MM.1S (cell line): ENCODE data around the gene MCM9.

Experiments
- DNase-seq: peaks from one replicate; pipeline ENCODE4 v3.0.0-alpha.2; 2015
- H2AFZ ChIP-seq: fragments of 300-600 bp; sonication (generic); 2 replicates; pipeline ENCODE4 v1.6.0; 2016; ENCODE audit warnings: antibody characterized with exemption, low read length
- H3F3A ChIP-seq: fragments of 300-600 bp; sonication (generic); 2 replicates; pipeline ENCODE4 v1.6.1; 2016; ENCODE audit warnings: mild to moderate bottlenecking, antibody characterized with exemption, low read length, moderate library complexity, mixed read lengths; ENCODE audit not compliant: insufficient read depth
- H3K27ac ChIP-seq: fragments of 300-600 bp; sonication (generic); 2 replicates; pipeline ENCODE4 v1.5.1; 2016; ENCODE audit warnings: mild to moderate bottlenecking, low read length
- H3K27me3 ChIP-seq: fragments of 300-600 bp; sonication (generic); replicated peaks from 2 replicates; pipeline ENCODE4 v1.6.0; 2016; ENCODE audit warnings: low read length; ENCODE audit not compliant: insufficient read depth
- H3K36me3 ChIP-seq: fragments of 300-600 bp; sonication (generic); replicated peaks from 2 replicates; pipeline ENCODE4 v1.6.1; 2016; ENCODE audit warnings: mild to moderate bottlenecking, low read length, mixed read lengths; ENCODE audit not compliant: insufficient read depth
- H3K4me1 ChIP-seq: fragments of 300-600 bp; sonication (generic); 2 replicates; pipeline ENCODE4 v1.6.1; 2016; ENCODE audit warnings: low read length, mixed read lengths
- H3K4me2 ChIP-seq: fragments of 300-600 bp; sonication (generic); 2 replicates; pipeline ENCODE4 v1.6.0; 2016; ENCODE audit warnings: low read depth, low read length
- H3K4me3 ChIP-seq: fragments of 300-600 bp; sonication (generic); 2 replicates; pipeline ENCODE4 v1.5.1; 2016; ENCODE audit warnings: low read length, mixed read lengths
- H3K79me2 ChIP-seq: fragments of 300-600 bp; sonication (generic); 2 replicates; pipeline ENCODE4 v1.6.1; 2016; ENCODE audit warnings: mixed run types, low read length, mixed read lengths
- H3K9ac ChIP-seq: fragments of 300-600 bp; sonication (generic); 2 replicates; pipeline ENCODE4 v1.6.1; 2016; ENCODE audit warnings: low read length, mixed read lengths
- H3K9me2 ChIP-seq: fragments of 300-600 bp; sonication (generic); replicated peaks from 2 replicates; pipeline ENCODE4 v1.6.1; 2016; ENCODE audit warnings: mild to moderate bottlenecking, low read length, mixed read lengths; ENCODE audit not compliant: insufficient read depth
- H3K9me3 ChIP-seq: fragments of 300-600 bp; sonication (generic); replicated peaks from 2 replicates; pipeline ENCODE4 v1.6.1; 2016; ENCODE audit warnings: mild to moderate bottlenecking, low read length, mixed read lengths; ENCODE audit not compliant: insufficient read depth
- H4K20me1 ChIP-seq: fragments of 300-600 bp; sonication (generic); 2 replicates; pipeline ENCODE4 v1.6.1; 2016; ENCODE audit warnings: mild to moderate bottlenecking, low read length, moderate library complexity, mixed read lengths; ENCODE audit not compliant: insufficient read depth
- CTCF ChIP-seq: fragments of 300-600 bp; sonication (generic); IDR thresholded peaks from 2 replicates; pipeline ENCODE4 v1.5.1; 2016; ENCODE audit warnings: antibody characterized with exemption, low read length, mixed read lengths
- EZH2 ChIP-seq: fragments of 300-600 bp; sonication (generic); optimal IDR thresholded peaks from 2 replicates; pipeline ENCODE3; 2017; ENCODE audit warnings: low read depth, mild to moderate bottlenecking, antibody characterized with exemption, low read length, mixed read lengths
- EZH2phosphoT487 ChIP-seq: fragments of 300-600 bp; sonication (generic); IDR thresholded peaks from 2 replicates; pipeline ENCODE4 v1.6.1; 2018; ENCODE audit warnings: antibody characterized with exemption, low read length

The MCM9 gene

DNA sequence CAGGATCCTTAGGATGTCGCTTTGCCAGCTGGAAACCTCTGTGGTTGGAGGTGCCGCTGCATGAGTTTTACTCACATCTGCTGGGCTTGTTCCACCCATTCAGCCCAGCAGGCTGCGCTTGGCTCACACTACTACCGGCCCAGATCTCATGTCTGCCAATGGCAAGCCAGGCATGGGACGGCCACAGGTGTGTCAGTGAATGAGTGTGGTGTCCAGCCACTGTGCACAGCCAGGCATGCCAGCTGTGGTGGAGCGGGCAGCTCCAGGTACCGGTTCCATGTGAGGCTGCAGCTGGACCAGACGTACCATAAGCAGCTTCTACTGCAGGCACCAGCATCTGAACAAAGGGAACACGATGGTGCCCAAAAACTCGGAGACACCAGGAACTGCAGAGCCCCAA lies 74.1 kb downstream of the MCM9 start:
- no peaks in the 10 kb centered on the region for H4K20me1 ChIP-seq
- H3K9ac ChIP-seq = no peak overlapping the region
- no peak overlapping the region for H3K27ac ChIP-seq
- no peaks in the 10 kb centered on the region for H3K4me1 ChIP-seq
- H2AFZ ChIP-seq = no peak overlapping the region
- H3K36me3 ChIP-seq = no peaks in the 10 kb centered on the region
- H3K9me2 ChIP-seq = no peaks in the 10 kb centered on the region
- H3K79me2 ChIP-seq = no peaks in the 10 kb centered on the region
- H3K9me3 ChIP-seq = no peaks in the 10 kb centered on the region
- no peak overlapping the region for H3K4me2 ChIP-seq
- no peak for DNase-seq
- no peak overlapping the region for H3K4me3 ChIP-seq
- no peaks in the 10 kb centered on the region for H3K27me3 ChIP-seq
- TF ChIP-seq EZH2 = no peak
- H3F3A ChIP-seq = no peaks in the 10 kb centered on the region

DNA sequence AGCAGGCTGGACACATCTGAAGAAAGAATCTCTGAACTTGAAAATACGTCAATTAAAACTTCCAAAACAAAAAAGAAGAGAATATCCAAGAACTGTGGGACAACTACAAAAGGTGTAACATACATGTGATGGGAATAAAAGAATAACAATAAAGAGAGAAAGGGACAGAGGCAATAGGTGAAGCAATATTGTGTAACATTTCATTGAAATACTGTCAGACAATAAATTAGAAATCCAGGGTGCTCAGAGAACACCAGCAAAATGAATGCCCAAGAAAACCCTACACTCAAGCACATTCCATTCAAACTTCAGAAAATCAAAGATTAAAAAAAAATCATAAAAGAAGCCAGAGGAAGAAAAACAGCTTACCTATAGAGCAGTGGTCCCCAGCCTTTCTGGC lies 74.6 kb downstream of the MCM9 start:
- no peaks in the 10 kb centered on the region for H3K9me2 ChIP-seq
- H3K27ac ChIP-seq = no peak overlapping the region
- no peaks in the 10 kb centered on the region for H3K36me3 ChIP-seq
- H4K20me1 ChIP-seq = no peaks in the 10 kb centered on the region
- no peak for TF ChIP-seq EZH2phosphoT487
- no peak for TF ChIP-seq CTCF
- no peak for TF ChIP-seq EZH2
- no peaks in the 10 kb centered on the region for H3K79me2 ChIP-seq
- no peak overlapping the region for H3K4me2 ChIP-seq
- no peak for DNase-seq
- H3K4me1 ChIP-seq = no peaks in the 10 kb centered on the region
- no peaks in the 10 kb centered on the region for H3K9me3 ChIP-seq
- no peaks in the 10 kb centered on the region for H3F3A ChIP-seq
- no peak overlapping the region for H2AFZ ChIP-seq
- no peak overlapping the region for H3K9ac ChIP-seq
- no peaks in the 10 kb centered on the region for H3K27me3 ChIP-seq
- H3K4me3 ChIP-seq = no peak overlapping the region

DNA sequence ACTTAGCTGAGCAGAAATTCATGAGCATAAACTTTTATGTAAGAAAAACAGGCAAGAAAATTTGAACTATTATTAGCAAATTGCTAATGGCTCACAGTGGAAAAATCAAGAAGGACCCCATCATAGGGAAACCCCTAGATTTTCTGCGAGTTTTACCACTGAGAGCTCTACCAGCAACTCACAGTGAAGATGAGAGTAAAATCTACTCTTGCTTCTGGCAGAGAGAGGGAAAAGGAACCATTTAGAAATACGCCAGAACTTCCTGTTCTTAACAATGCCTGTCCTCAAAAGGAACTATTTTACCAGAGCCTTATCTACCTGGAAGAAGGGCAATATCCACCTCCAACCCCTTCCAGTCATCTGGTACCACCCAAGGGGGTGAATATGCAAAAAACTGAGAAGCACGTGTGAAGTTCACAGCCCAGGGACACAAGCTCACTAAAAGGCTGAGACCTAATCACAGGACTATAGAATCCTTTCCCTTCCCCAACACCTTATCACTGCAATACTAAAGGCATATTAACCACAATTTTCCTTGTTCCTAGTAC lies 75.4 kb downstream of the MCM9 start:
- no peak overlapping the region for H3K4me3 ChIP-seq
- H4K20me1 ChIP-seq = no peaks in the 10 kb centered on the region
- H3K27me3 ChIP-seq = no peaks in the 10 kb centered on the region
- no peak for DNase-seq
- no peaks in the 10 kb centered on the region for H3K9me3 ChIP-seq
- no peaks in the 10 kb centered on the region for H3K79me2 ChIP-seq
- no peak overlapping the region for H3K9ac ChIP-seq
- no peaks in the 10 kb centered on the region for H3K4me1 ChIP-seq
- H2AFZ ChIP-seq = no peak overlapping the region
- H3F3A ChIP-seq = no peaks in the 10 kb centered on the region
- H3K36me3 ChIP-seq = no peaks in the 10 kb centered on the region
- no peak for TF ChIP-seq CTCF
- no peak overlapping the region for H3K27ac ChIP-seq
- H3K9me2 ChIP-seq = no peaks in the 10 kb centered on the region
- H3K4me2 ChIP-seq = no peak overlapping the region

DNA sequence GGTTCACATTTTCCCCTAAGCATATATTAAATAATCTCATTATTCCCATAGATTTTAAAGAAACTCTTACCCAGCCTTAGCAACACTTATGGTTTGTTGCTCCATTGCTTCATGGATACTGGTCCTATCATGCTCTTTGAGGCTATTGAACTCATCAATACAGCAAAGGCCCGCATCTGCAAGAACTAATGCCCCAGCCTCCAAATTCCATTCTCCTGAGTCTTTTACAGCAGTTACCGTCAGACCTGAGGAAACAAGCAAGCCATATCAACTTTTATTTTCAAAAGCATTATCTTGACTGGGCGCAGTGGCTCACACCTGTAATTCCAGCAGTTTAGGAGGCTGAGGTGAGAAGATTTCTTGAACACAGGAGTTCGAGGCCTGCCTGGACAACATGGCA lies 78.7 kb downstream of the MCM9 start:
- no peaks in the 10 kb centered on the region for H3K9me3 ChIP-seq
- no peaks in the 10 kb centered on the region for H3K4me1 ChIP-seq
- no peaks in the 10 kb centered on the region for H3K79me2 ChIP-seq
- no peaks in the 10 kb centered on the region for H3K27me3 ChIP-seq
- H3K27ac ChIP-seq = no peak overlapping the region
- H3K4me2 ChIP-seq = no peak overlapping the region
- H4K20me1 ChIP-seq = no peaks in the 10 kb centered on the region
- no peak overlapping the region for H3K9ac ChIP-seq
- H3K9me2 ChIP-seq = no peaks in the 10 kb centered on the region
- no peak for DNase-seq
- H3K36me3 ChIP-seq = no peaks in the 10 kb centered on the region
- H3F3A ChIP-seq = no peaks in the 10 kb centered on the region
- no peak for TF ChIP-seq EZH2
- no peak overlapping the region for H3K4me3 ChIP-seq
- no peak overlapping the region for H2AFZ ChIP-seq
